Stimulated activated CD8-positive, alpha-beta memory T cell treated with anti-CD3 and anti-CD28 coated beads, Interleukin-15, amount 100 ng/mL, for 48 hours (primary cell): ENCODE results near the gene GTF3C1.
"Not testable (repeated sequence)": the region's sequence is repeated elsewhere in the genome, so short reads cannot be mapped to it uniquely, and the experiment has no call there.

Experiments used
- DNase-seq, 2 donors: peaks; one replicate each; pipeline ENCODE4 v3.0.0-alpha.2; 2020; ENCODE audit warnings: low read depth in 2 of 2

Gene GTF3C1

DNA sequence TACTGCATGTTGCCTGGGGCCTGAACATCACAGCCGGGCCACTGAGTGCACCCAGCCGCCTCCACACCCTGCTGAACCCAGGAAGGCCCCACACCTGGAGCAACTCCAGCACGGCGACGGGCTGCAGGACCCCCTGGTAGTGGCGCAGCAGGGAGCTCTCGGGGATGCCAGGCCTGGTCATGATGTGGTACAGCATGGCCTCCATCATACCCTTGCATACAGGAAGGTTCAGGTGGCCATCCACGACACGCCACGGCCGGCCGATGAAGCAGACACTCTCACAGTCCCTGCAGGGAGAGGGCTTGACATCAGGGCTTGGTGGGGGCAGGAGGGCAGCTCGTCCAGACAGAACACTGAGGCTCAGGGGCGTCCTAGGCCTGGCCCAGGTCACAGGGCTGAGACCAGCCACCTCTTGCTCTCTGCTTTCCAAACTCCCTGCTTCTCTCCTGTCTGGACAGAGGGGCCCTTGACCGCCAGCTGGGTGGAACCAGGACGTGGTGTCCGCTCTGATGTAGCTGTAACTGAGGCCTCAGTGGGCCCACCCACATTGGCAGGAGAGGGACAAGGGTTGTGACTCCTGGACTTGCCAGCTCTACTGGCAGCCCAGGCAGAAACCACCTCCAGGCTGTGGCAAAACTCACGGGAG, 87.4 kb downstream of the GTF3C1 start:
- DNase-seq, result no peak

DNA sequence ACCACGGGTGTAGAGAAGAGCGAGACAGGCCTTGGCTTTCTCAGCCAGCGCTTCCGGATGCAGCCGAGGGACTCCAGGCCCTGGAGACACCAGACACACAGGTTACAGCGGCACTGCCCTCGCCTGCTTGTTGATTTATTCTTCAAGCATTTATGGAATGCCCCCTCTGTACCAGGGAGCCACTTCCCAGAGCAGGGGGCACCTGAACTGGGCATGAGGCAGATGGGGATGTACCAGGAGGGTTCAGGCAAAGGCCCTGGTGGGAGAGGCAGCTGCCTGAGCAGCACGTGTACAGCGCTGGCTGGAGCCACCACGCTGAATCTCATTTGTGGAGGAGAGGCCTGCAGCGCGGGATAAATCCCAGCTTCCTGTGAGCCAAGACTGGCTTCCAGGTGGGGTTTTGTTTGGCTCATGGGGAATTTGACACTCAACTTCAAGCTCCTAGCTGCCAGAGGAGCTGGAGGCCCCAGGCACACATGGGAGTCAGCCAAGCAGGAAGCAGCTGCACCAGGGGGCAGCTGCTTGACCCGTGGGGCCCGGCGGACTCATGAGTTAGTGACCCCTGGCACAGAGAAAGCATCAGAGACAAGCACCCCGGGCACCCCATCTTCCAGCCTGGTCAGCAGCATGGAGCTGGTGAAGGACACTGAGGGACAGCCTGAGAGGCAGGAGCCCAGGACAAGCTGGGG, 88.1 kb downstream of the GTF3C1 start:
- no peak for DNase-seq

DNA sequence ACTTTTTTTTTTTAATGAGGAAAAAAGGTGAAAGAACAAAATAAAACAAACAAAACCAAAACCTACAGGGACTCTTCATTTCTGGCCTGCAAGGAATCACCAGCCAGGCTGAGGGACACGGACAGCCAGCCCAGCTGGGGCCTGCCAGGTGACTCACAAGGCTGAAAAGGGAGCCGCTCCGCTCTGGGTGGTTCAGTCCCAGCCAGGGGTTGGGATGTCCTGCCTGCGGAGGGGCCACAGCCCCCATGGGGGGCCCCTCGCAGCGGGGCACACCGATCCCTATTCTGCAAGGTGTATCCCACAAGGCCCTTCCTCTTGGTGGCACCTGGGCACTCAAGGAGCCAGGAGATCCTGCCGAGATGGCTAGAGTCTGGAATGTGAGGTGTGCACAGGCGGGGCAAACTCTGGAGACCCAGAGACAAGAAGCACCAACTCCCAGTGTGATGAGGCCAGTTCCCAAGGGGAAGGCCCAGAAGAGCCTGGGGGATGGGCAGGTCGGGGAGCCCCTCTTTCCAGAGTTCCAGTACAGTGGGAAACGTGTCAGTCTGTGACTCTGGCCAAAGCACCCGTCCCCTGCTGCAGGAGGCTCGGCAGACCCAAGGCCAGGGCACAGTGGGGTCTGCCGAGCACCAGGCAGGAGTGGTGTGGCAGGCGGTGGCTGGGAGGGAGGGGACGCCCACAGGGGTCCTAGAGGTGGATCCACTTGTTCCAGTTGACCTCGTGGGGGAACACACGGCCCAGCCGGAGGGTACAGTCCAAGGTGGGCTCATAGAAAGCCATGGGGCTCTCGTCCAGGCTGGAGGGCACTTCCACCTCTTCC, 88.8 kb downstream of the GTF3C1 start:
- DNase-seq, result no peak

DNA sequence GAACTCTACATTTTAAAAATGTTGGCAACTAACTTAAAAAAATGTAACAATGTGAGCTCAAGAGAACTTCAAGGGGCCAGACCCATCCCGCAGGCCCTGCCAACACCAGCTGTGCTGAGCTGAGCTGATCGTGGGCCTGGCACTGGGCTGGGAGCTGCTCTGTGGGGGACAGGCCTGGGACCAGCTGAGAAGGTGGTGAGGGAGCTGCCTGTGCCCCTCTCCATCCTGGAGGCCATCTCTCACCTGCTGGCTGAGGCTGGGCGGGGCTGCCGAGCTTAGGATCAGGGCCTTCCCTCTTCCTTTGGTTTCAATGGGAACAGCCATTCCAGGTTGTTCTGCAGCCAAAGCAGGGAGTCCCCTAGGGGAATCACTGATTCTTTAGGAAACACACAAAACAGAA, 89.5 kb downstream of the GTF3C1 start:
- no peak for DNase-seq

DNA sequence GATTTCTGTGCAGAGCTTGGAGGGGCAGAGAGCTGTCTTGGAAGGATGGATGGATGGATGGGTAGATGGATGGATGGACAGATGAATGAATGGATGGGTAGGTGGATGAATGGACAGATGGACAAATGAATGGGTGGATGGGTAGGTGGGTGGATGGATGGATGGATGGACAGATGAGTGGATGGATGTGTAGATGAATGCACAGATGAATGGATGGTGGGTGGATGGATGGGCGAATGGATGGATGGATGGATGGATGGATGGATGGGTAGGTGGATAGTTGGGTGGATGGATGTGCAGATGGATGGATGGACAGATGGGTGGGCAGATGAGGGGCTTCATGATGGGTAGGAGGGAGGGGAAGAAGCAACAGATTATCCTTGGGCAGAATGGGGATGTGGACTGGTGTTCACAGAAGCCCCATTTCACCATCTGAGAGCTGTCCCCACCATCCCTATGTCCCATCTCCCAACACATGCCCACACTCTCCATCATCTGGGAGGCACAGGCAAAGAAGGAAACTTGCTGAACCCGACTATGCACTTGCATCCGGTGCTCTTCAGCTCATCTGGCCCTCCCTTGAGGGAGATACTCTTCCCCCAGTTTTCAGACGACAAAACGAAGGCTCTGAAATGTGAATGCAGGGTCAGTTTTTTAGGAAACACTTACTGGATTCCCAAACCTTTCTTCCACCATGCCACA, 90.6 kb downstream of the GTF3C1 start:
- DNase-seq, result no peak

DNA sequence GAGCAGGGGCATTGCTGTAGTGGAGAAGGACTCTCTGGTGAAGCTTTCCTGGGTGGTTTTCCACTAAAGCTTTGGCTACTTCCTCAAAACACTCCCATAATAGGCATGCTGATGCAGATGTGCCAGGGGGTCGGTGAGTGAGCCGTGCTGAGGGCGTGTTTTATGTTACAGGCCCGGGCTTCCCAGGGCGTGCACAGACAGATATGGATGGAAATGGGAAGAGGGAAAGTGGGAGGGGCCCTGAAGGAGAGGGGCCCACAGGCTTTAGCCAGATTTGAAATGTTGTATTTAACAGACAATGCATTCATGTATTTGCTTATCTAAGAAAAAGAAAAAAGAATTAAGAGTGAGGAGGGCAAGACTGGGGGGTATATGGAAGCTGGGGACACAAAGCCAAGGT, 91.5 kb downstream of the GTF3C1 start:
- no peak for DNase-seq

DNA sequence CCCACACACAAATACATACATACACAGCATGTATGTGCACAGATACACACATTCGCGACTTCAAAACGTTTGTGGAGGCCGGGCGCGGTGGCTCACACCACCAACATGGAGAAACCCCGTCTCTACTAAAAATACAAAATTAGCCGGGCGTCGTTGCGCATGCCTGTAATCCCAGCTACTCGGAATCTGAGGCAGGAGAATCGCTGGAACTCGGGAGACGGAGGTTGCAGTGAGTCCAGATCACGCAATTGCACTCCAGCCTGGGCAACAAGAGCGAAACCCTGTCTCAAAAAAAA, 92.2 kb downstream of the GTF3C1 start:
- DNase-seq, result not testable (repeated sequence)

DNA sequence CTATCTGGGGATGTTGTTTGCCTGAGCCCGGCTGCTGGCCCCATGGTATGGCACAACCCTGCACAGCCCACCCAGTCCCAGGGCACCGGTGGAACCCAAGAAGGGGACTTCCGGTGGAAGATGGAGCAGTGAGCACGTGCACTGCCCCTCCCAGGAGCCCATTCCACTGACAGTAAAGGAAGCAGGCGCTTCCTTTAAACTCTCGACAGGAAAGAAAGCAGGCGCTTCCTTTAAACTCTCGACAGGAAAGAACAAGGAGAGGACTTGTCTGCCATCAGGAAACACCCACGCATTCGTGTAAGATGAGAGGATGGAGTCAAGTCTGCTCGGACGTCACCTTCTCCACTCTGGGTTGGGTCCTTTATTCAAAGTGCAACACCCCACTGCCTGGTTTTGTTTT, 94.0 kb downstream of the GTF3C1 start:
- DNase-seq, result no peak

DNA sequence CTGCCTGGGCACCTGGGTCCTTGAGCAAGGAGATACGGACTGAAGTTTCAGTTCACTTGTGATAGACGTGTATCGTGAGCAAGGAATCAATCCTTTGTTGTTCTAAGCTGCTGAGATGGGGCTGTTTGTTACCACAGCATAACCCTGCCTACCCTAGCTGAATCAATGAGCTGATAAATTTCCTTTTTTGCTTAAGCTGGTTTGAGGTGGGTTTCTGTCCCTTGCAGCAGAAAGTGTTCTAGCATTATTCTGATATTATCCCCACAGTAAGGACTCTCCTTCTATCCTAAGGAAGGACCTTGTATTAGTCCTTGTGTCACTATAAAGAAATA, 96.3 kb downstream of the GTF3C1 start:
- no peak for DNase-seq

DNA sequence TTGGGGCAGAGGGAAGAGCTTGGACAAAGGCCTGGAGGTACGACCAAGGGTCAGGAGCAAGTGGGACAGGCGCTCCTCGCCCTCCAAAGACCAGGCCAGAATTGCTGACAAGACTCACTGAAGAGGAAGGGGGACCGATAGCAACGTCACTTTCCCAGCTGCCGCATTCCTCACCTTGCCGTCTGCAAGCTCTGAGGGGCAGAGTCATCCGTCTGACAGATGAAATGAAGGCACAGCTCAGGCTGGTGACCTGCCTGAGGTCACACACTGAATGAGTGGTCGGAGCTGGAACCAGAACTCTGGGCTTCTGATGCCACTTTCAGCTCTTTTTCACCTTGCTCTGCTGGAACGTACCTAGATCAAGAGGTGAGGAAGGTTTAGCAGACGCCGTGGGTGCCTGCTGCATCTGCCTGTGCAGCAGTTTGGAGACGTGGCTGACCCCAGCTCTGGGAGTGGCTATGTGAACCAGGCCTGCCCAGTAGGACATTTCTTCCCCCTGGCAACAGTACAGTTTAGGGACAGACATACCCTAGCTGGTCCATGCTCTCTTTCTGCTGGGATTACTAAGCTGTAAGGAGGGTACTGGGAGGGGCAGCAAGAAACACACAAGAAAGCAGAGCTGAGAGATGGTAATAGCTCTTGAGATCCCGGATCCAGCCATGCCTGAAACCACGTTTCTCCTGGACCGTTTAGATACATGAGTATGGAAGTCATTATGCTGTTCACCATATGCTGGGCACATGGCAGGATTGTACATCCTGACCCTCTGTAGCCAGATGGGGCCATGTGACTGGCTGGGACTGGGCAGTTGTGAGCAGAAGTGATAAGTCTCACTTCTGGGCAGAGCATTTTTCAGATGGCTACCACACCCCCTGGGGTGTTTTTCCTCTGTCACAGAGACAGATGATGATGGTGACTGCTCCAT, 96.9 kb downstream of the GTF3C1 start:
- DNase-seq, result no peak

DNA sequence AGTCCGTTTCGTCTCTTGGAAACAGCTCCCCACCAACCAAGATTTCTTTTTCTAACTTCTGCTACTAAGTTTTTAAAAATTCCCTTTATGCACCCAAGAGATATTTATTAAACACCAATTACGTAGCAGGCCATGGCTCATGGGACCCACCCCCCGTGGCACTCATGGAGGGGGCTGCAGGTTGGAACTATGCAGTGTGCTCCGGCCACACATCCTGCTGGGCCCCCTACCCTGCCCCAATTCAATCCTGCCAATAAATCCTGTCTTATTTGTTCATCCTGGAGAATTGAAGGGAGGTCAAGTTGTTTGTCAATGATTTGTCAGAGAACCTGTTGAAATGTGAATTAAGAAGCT, 99.5 kb downstream of the GTF3C1 start:
- DNase-seq, result no peak

DNA sequence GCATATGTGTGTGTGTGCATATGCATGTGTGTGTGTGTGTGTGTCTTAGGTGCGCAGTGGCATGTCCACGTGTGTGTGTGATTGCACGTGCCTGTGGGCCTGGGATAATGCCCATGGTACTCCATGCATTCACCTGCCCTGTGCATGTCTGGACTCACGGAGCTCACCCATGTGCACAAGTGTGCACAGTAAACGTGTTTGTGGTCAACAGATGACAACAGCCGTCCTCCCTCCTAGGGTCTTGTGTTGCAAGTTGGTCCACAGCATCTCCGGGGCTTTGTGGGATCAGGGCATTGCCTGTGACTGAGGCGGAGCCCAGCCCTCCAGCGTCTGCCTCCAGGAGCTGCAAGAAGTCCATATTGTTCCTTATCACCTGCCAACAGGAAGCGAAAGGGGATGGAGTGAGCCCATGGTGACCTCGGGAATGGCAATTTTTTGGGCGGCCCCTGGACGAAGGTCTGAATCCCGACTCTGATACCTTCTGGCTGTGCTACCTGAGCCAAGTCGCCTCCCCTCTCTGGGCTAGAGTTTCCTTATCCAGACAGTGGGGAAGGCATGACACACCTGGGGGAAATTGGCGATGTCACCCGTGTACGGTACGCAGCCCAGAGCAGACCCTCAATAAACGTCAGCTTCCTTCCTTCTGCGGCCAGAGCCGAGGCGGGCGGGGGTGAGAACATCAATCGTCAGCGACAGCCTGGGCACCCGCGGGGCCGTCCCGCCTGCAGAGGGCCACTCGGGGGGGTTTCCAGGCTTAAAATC, 100.1 kb downstream of the GTF3C1 start:
- peak; percentile 84 to 90 for DNase-seq

DNA sequence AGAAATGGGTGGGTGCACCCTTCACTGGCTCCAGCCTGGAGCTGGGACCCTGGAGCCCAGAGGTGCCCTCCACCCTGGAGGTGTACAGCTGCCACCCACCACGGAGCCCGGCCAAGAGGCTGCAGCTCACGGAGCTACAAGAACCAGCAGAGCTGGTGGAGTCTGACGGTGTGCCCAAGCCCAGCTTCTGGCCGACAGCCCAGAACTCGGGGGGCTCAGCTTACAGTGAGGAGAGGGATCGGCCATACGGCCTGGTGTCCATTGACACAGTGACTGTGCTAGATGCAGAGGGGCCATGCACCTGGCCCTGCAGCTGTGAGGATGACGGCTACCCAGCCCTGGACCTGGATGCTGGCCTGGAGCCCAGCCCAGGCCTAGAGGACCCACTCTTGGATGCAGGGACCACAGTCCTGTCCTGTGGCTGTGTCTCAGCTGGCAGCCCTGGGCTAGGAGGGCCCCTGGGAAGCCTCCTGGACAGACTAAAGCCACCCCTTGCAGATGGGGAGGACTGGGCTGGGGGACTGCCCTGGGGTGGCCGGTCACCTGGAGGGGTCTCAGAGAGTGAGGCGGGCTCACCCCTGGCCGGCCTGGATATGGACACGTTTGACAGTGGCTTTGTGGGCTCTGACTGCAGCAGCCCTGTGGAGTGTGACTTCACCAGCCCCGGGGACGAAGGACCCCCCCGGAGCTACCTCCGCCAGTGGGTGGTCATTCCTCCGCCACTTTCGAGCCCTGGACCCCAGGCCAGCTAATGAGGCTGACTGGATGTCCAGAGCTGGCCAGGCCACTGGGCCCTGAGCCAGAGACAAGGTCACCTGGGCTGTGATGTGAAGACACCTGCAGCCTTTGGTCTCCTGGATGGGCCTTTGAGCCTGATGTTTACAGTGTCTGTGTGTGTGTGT, 100.9 kb downstream of the GTF3C1 start:
- no peak for DNase-seq

DNA sequence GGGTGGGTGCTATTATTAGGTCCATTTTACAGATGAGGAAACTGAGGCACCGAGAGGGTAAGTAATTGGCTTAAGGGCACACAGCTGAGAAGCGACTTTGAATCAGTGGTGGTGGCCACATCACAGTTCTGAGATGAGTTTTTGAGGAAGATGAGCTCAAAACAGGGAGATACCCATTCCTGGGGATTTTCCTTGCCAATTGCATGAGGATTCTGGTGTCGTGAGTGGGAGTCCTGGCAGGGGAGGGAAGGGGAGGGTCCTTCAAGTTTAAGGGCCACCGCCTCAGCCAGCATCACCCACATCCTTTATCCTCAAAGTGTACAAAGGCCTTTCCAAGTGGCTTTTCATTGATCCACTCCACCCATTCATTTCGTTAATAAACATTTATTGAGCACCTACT, 102.4 kb downstream of the GTF3C1 start:
- no peak for DNase-seq

DNA sequence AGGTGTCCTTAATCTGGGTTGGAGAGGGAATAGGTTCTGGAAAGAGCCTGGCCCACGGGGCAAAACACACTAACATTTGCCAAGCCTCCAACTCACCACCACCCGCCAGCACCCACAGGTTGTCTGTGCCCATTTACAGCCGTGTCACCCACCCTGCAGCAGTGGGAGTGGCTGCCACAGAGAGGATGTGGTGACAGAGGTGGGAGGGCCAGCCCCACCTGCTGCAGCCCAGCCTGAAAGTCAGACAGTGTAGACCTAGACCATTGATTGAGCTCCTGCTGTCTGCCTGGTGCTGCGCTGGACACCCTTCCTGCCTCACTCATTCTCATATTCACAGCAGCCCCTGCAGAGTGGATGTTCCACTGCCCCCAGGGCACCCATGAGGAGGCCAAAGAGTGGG, 103.0 kb downstream of the GTF3C1 start:
- peak; percentile 57 to 66 for DNase-seq

DNA sequence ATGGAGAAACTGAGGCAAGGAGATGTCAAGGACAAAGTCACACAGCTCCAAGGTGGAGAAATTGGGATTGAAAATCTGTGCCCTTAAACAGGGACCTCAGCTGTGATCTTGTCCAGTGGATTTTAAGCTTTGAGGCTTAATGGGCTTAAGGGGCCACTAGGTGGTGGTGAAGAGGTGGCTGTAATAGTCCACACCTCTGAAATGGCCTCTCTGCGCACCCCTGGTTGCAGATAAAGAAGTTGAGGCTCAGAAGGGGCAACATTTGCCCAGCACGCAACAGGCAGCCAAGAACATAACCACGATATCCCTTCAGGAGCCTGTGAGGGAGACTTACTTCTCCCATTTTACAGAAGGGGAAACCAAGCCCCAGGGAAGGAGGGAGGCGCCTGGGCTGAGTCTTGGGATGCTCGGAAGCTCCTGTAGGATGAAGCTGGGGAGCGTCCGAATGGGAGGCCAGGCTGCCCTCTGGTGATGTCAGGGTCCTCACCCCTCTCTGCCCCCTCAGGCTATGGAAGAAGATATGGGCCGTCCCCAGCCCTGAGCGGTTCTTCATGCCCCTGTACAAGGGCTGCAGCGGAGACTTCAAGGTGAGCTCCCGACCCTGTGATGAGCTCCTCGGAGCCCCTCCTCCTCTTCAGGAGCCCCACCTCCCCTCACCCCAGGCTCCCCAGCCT, 104.1 kb downstream of the GTF3C1 start:
- no peak for DNase-seq

DNA sequence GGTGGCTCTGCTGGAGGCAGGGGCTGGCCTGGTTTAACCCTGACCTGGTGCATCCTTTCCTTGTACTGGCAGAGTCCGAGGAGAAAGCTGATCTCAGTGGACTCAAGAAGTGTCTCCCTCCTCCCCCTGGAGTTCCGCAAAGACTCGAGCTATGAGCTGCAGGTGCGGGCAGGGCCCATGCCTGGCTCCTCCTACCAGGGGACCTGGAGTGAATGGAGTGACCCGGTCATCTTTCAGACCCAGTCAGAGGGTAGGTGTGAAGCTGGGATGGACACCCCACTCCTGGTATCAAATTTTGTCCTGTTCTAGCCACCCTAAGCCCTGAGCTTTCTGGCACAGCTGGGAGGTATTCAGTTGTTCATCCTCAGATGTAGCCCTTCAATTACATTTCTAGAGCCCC, 105.2 kb downstream of the GTF3C1 start:
- no peak for DNase-seq

DNA sequence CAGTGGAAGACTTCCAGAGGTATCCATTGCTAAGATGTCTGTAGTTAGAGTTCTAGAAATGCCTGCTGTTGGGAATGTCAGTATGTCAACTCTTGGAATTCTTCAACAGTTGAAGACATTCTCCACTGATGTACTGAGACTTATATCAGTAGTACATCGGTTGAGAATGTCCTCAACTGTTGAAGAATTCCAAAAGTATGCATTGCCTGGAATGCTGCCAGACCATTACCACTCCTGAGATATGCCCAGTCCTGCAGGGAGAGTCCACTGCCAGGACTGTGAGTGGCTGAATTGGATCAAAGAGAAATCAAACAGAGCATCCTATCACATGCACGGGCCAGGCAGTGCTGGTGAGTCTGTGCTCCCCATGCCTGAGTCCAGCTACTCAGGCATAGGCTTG, 105.7 kb downstream of the GTF3C1 start:
- no peak for DNase-seq

DNA sequence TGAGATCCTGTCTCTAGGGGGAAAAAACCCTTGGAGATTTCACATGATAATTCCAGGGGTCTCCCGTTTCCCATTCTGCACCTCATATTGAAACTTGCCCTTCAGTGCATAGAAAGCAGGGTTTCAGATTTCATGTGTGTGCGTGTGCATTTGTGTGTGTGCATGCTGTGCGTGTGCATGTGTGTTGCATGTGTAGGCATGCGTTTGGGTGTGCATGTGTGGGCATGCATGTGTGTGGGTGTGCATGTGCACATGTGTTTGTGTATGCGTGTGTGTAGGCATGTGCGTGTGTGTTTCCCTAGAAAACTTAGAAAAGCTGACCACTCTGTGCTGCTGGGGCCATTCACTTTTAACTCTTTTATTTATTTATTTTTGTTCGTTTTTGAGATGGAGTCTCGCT, 107.7 kb downstream of the GTF3C1 start:
- DNase-seq, result no peak
